HG02678 (cell line): ENCODE results near the gene NAV2.

Experiments
- ATAC-seq: cut with Tn5 transposase; IDR thresholded peaks from one replicate; pipeline ENCODE4 v1.9.1; 2021; ENCODE audit warnings: mild to moderate bottlenecking, moderate library complexity; ENCODE audit not compliant: unreplicated experiment

The NAV2 gene

GRCh38 chr11:19712281-19713195 lies at the start of gene NAV2:
NAV2 (plus strand) TSS chr11:19712837; CDS start chr11:19713696, 859 bp downstream.
- peak; percentile 100 for ATAC-seq

GRCh38 chr11:19663206-19663605 lies 49.4 kb upstream of the NAV2 start:
- ATAC-seq: no peak

GRCh38 chr11:19664886-19665548 lies 47.6 kb upstream of the NAV2 start:
- no peak for ATAC-seq

GRCh38 chr11:19666951-19667350 lies 45.7 kb upstream of the NAV2 start:
- no peak for ATAC-seq

GRCh38 chr11:19669511-19669910 lies 43.1 kb upstream of the NAV2 start:
- no peak for ATAC-seq

- no peak for ATAC-seq
These were observed 42.4 kb upstream of the NAV2 start for GRCh38 chr11:19670030-19670791.

GRCh38 chr11:19672586-19673206 lies 39.9 kb upstream of the NAV2 start:
- no peak for ATAC-seq

GRCh38 chr11:19673924-19674729 lies 38.5 kb upstream of the NAV2 start:
- no peak for ATAC-seq

- ATAC-seq: no peak
These were observed 37.8 kb upstream of the NAV2 start for GRCh38 chr11:19674836-19675235.

- no peak for ATAC-seq
These were observed 37.2 kb upstream of the NAV2 start for GRCh38 chr11:19675397-19675796.

- no peak for ATAC-seq
These were observed 35.9 kb upstream of the NAV2 start for GRCh38 chr11:19676475-19677380.

GRCh38 chr11:19677381-19678080 lies 35.1 kb upstream of the NAV2 start:
- no peak for ATAC-seq

GRCh38 chr11:19679952-19680828 lies 32.4 kb upstream of the NAV2 start:
- ATAC-seq: no peak

- ATAC-seq: no peak
These were observed 31.7 kb upstream of the NAV2 start for GRCh38 chr11:19680829-19681368.

- no peak for ATAC-seq
These were observed 29.4 kb upstream of the NAV2 start for GRCh38 chr11:19683141-19683805.

GRCh38 chr11:19683862-19684491 lies 28.7 kb upstream of the NAV2 start:
- ATAC-seq: no peak
